K562 (cell line): Measurements from ENCODE around the gene GPHN. TPM values are rescaled to one million over a fixed set of nuclear protein-coding genes. Genes with fewer than 3 reads are reported as not detected.

Source experiments
- ATAC-seq: fragments of 200-7000 bp; cut with Tn5 transposase; 3 replicates; pipeline ENCODE4 v1.9.1; 2020; ENCODE audit warnings: moderate library complexity
- BruUV-seq: library from RNA; stranded (reverse); fragments of 400-500 nt; replicated peaks from 2 replicates; lab custom pipeline; 2021; lab: Mats Ljungman, UMichigan
- CTCF ChIA-PET: fragments of 300-600 bp; formaldehyde crosslinking; extraction: SDS; loops from one replicate; lab custom pipeline; 2021; ENCODE audit warnings: low intra/inter-chr PET ratio; lab: Yijun Ruan, JAX
- POLR2A ChIA-PET: fragments of 300-600, 350-650 bp; sonication (Branson Sonifier 250); formaldehyde crosslinking; extraction: SDS; loops from one replicate; lab custom pipeline; 2021; ENCODE audit warnings: antibody characterized with exemption, inconsistent platforms; lab: Yijun Ruan, JAX
- DNase-seq, 4 experiments: peaks; one replicate each; pipeline versions ENCODE4 v3.0.0 to v3.0.0-alpha.2; 2011 to 2018; ENCODE audit warnings: low spot score in 3 of 4, mixed read lengths in 3 of 4; ENCODE audit errors: extremely low read depth in 1 of 4
- FAIRE-seq: peaks from 2 replicates; lab custom pipeline; 2011; peaks lifted over from hg19 to GRCh38; lab: Jason Lieb, UNC
- H2AFZ ChIP-seq: 2 replicates; pipeline ENCODE4 v1.6.0; 2011; ENCODE audit warnings: low read depth, low read length, control low read depth, inconsistent platforms
- H3K27ac ChIP-seq: fragments of 200-600 bp; 3 replicates; pipeline ENCODE4 v1.8.0; 2011; ENCODE audit warnings: low read depth, mild to moderate bottlenecking, control low read depth, inconsistent platforms, low read length, moderate library complexity, mixed read lengths; ENCODE audit errors: extremely low read depth
- H3K27me3 ChIP-seq, 2 experiments: fragments of 300-600 bp in 1 of 2; 2 replicates in 1 of 2; 3 replicates in 1 of 2; pipeline versions ENCODE4 v1.6.0 to v1.8.0; 2011; ENCODE audit warnings: inconsistent platforms in 2 of 2, low read length in 2 of 2, mild to moderate bottlenecking in 1 of 2, mixed read lengths in 1 of 2, moderate library complexity in 1 of 2; ENCODE audit not compliant: control insufficient read depth in 2 of 2, insufficient read depth in 2 of 2
- H3K36me3 ChIP-seq: fragments of 300-600 bp; 3 replicates; pipeline ENCODE4 v1.8.0; 2011; ENCODE audit warnings: mild to moderate bottlenecking, low read length, inconsistent platforms; ENCODE audit not compliant: control insufficient read depth, insufficient read depth
- H3K4me1 ChIP-seq, 2 experiments: fragments of 200-600 bp in 1 of 2; replicated peaks in 1 of 2; 2 replicates in 1 of 2; 3 replicates in 1 of 2; pipeline versions ENCODE4 v1.5.1 to v1.8.0; 2011; ENCODE audit warnings: inconsistent platforms in 2 of 2, low read length in 2 of 2, mild to moderate bottlenecking in 1 of 2, mixed read lengths in 1 of 2, moderate library complexity in 1 of 2; ENCODE audit not compliant: control insufficient read depth in 2 of 2, insufficient read depth in 2 of 2
- H3K4me2 ChIP-seq: 2 replicates; pipeline ENCODE4 v1.6.1; 2011; ENCODE audit warnings: low read length, control low read depth, inconsistent platforms, mixed read lengths; ENCODE audit not compliant: insufficient read depth
- H3K4me3 ChIP-seq: fragments of 200-600 bp; sonication (generic), shearing (Covaris generic); 2 replicates; pipeline ENCODE4 v1.5.1; 2016; ENCODE audit warnings: control low read depth, inconsistent platforms
- H3K79me2 ChIP-seq: fragments of 200-600 bp; 3 replicates; pipeline ENCODE4 v1.8.0; 2011; ENCODE audit warnings: low read length, inconsistent platforms; ENCODE audit not compliant: control insufficient read depth, insufficient read depth
- H3K9ac ChIP-seq, 2 experiments: 2 replicates each; pipeline versions ENCODE4 v1.6.0 to v1.6.1; 2011; ENCODE audit warnings: low read depth in 2 of 2, low read length in 2 of 2, control low read depth in 1 of 2, inconsistent platforms in 1 of 2, mild to moderate bottlenecking in 1 of 2, mixed read lengths in 1 of 2; ENCODE audit not compliant: insufficient read depth in 1 of 2
- H3K9me1 ChIP-seq: one replicate; pipeline ENCODE4 v1.6.0; 2011; ENCODE audit warnings: inconsistent platforms, mild to moderate bottlenecking, low read length, moderate library complexity; ENCODE audit not compliant: control insufficient read depth, insufficient read depth
- H3K9me3 ChIP-seq: replicated peaks from 2 replicates; pipeline ENCODE4 v1.5.1; 2011; ENCODE audit warnings: low read depth, low read length, inconsistent platforms; ENCODE audit not compliant: control insufficient read depth, insufficient read depth
- H4K20me1 ChIP-seq: replicated peaks from 2 replicates; pipeline ENCODE4 v1.6.1; 2011; ENCODE audit warnings: low read length, inconsistent platforms, mixed read lengths; ENCODE audit not compliant: control insufficient read depth, insufficient read depth
- MEIS2 ChIP-seq: fragments of 450-650 bp; IDR thresholded peaks from 2 replicates; pipeline ENCODE4 v1.6.1; 2014; ENCODE audit warnings: mild to moderate bottlenecking; ENCODE audit not compliant: partially characterized antibody
- SUPT5H ChIP-seq: fragments of 450-650 bp; IDR thresholded peaks from 2 replicates; pipeline ENCODE4 v1.6.1; 2016
- ZNF445 ChIP-seq: fragments of 250-450 bp; sonication (Bioruptor Pico); IDR thresholded peaks from 2 replicates; pipeline ENCODE4 v1.4.0; 2020; ENCODE audit warnings: low read depth, mild to moderate bottlenecking, moderate library complexity
- ZZZ3 ChIP-seq: fragments of 450-650 bp; IDR thresholded peaks from 2 replicates; pipeline ENCODE4 v1.6.1; 2016; ENCODE audit warnings: antibody characterized with exemption, mild to moderate bottlenecking, moderate library complexity
- WGBS: fragments of 100-300 bp; shearing (Covaris generic); methylation state at CpG from one replicate; pipeline ENCODE4 v1.1.6; 2016; ENCODE audit warnings: low coverage, mixed read lengths; ENCODE audit not compliant: insufficient coverage; ENCODE audit errors: missing lambda C conversion rate; 5-methylcytosine and 5-hydroxymethylcytosine counted together
- in situ Hi-C: fragments of 300-500 bp; cut with MboI; formaldehyde crosslinking; loops from 4 replicates; pipeline ENCODE4 v1.15.0; 2018; ENCODE audit warnings: inconsistent platforms, mixed read lengths
- intact Hi-C: fragments of 100-400 bp; cut with micrococcal nuclease; formaldehyde crosslinking; loops from 2 replicates; pipeline ENCODE4 v1.14.2; 2022
- polyA plus RNA-seq, 8 experiments: library from polyadenylated mRNA; depleted of rRNA in 4 of 8; stranded (reverse) in 5 of 8; unstranded in 3 of 8; fragments of >200 nt; fragmentation: Nextera tagmentation in 2 of 8; fragmentation: Illumina TruSeq in 1 of 8; extraction: Ambion mirVana in 2 of 8; extraction: Trizol in 1 of 8; gene quantifications; 2 replicates each; pipeline versions ENCODE4 v1.2.1 to v1.2.3, GENCODE V29; 2011 to 2014; ENCODE audit warnings: inconsistent platforms in 1 of 8, missing spikeins in 1 of 8
- total RNA-seq, 7 experiments: library from RNA; depleted of rRNA in 6 of 7; stranded (reverse); fragments of >200 nt in 6 of 7; fragmentation: Illumina TruSeq in 2 of 7; extraction: Trizol in 2 of 7; gene quantifications; 2 replicates each; pipeline versions ENCODE4 v1.2.1 to v1.2.3, GENCODE V29; 2011 to 2021; ENCODE audit warnings: low replicate concordance in 1 of 7
- TF ChIP-seq, protein P1 (sequence below), 2 experiments: IDR thresholded peaks in 1 of 2; conservative IDR thresholded peaks in 1 of 2; 2 replicates each; pipeline ENCODE4 v1.6.1; 2016; ENCODE audit warnings: low read depth in 2 of 2, mild to moderate bottlenecking in 1 of 2, missing compliant biosample characterization in 1 of 2, missing genetic modification characterization in 1 of 2, moderate library complexity in 1 of 2

GPHN gene
- total and polyA plus RNA-seq, 9 of the 15 experiments (the other 6 are each of a cell fraction or from before 2014, with no cell fraction given), result 5.9 to 16.0 (median 11.4) TPM

DNA sequence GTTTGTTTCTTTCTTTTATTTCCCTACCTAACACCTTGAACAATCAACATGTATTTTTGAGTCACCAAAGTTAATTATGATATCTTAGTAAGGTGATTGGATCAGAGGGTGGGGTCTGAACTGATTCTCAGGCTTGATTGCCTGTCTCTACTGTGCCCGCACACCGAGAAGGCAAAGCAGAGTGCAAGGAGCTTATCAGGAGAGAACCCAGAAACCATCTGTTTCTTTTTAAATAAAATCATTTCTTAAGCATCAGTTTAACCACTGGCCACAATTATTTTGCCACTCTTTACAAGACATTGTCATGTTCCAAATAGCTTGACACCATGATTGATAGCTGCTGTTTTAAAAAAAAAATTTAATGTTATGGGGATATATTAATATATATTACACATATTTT lies 684.4 kb downstream of the GPHN start:
- H3K27ac ChIP-seq, result no peak overlapping the region
- no peaks in the 10 kb centered on the region for H3K9me1 ChIP-seq
- H2AFZ ChIP-seq, result no peak overlapping the region
- 8% methylated on average over 2 of the region's 2 CpGs for WGBS
- no peak for FAIRE-seq
- no peak overlapping the region for H3K4me3 ChIP-seq
- no peaks in the 10 kb centered on the region for H3K36me3 ChIP-seq
- H3K79me2 ChIP-seq, result no peaks in the 10 kb centered on the region
- H3K9ac ChIP-seq, result no peak overlapping the region
- POLR2A ChIA-PET, result interaction anchor here (0.9 kb wide), 1 partner anchor 9 kb away, joined by 5 read pairs; no protein-coding TSS in a partner anchor
- TF ChIP-seq SUPT5H, result no peak
- no peak for TF ChIP-seq ZZZ3
- TF ChIP-seq, protein P1, sequence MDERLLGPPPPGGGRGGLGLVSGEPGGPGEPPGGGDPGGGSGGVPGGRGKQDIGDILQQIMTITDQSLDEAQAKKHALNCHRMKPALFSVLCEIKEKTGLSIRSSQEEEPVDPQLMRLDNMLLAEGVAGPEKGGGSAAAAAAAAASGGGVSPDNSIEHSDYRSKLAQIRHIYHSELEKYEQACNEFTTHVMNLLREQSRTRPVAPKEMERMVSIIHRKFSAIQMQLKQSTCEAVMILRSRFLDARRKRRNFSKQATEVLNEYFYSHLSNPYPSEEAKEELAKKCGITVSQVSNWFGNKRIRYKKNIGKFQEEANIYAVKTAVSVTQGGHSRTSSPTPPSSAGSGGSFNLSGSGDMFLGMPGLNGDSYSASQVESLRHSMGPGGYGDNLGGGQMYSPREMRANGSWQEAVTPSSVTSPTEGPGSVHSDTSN (CRISPR knock-in tag; IDR thresholded peaks at IDR 0.05; ENCODE audit: low read depth), result no peak
- TF ChIP-seq, protein P1 (tag; conservative IDR thresholded peaks at IDR 0.05; ENCODE audit: low read depth), result 0 out of 2 replicates have a peak, but pooled peaks have one; percentile 20
- TF ChIP-seq ZNF445 (CRISPR knock-in tag), result no peak
- TF ChIP-seq MEIS2, result peak; percentile 44
- TF ChIP-seq, all 486 proteins: peak for 2
- no peak overlapping the region for H3K4me2 ChIP-seq
- intact Hi-C loops (no loop called here), in situ Hi-C loops (no loop called here)
- H3K9me3 ChIP-seq, result no peaks in the 10 kb centered on the region
- CTCF ChIA-PET, result no interaction called here
- no peak for ATAC-seq
- H4K20me1 ChIP-seq, result no peaks in the 10 kb centered on the region
- BruUV-seq, result no TSS peak
- H3K4me1 ChIP-seq, result peaks cover 0 to under 1% of the 10 kb centered on the region in 2 experiments; a peak in 1 of 5 replicates
- no peaks in the 10 kb centered on the region for H3K27me3 ChIP-seq
- DNase-seq, result peak in 2 of 4 experiments; percentile 41 to 45
